ENCODE results near the gene DHRSX.
"Not testable (repeated sequence)": the region's sequence is repeated elsewhere in the genome, so short reads cannot be mapped to it uniquely, and the experiment has no call there.

DHRSX gene

GRCh38 chrX:2330910-2331309 lies 169.9 kb downstream of the DHRSX start:
- no peak for DNase-seq (ENCODE audit: extremely low read depth in 1 of 2, low read depth in 1 of 2)

GRCh38 chrX:2330487-2330886 lies 170.3 kb downstream of the DHRSX start:
- no peak for DNase-seq (ENCODE audit: extremely low read depth in 1 of 2, low read depth in 1 of 2)

GRCh38 chrX:2327423-2327822 lies 173.4 kb downstream of the DHRSX start:
- DNase-seq (ENCODE audit: extremely low read depth in 1 of 2, low read depth in 1 of 2) = no peak

GRCh38 chrX:2325076-2325784 lies 175.5 kb downstream of the DHRSX start:
- DNase-seq (ENCODE audit: extremely low read depth in 1 of 2, low read depth in 1 of 2) = no peak

- no peak for DNase-seq (ENCODE audit: extremely low read depth in 1 of 2, low read depth in 1 of 2)
Measured at GRCh38 chrX:2324151-2324550, 176.6 kb downstream of the DHRSX start.

GRCh38 chrX:2321411-2321810 lies 179.4 kb downstream of the DHRSX start:
- no peak for DNase-seq (ENCODE audit: extremely low read depth in 1 of 2, low read depth in 1 of 2)

GRCh38 chrX:2320580-2321327 lies 180.0 kb downstream of the DHRSX start:
- no peak for DNase-seq (ENCODE audit: extremely low read depth in 1 of 2, low read depth in 1 of 2)

- DNase-seq (ENCODE audit: extremely low read depth in 1 of 2, low read depth in 1 of 2) = no peak
Measured at GRCh38 chrX:2320089-2320488, 180.7 kb downstream of the DHRSX start.

GRCh38 chrX:2318371-2318770 lies 182.4 kb downstream of the DHRSX start:
- no peak for DNase-seq (ENCODE audit: extremely low read depth in 1 of 2, low read depth in 1 of 2)

GRCh38 chrX:2317527-2318055 lies 183.2 kb downstream of the DHRSX start:
- no peak for DNase-seq (ENCODE audit: extremely low read depth in 1 of 2, low read depth in 1 of 2)

- DNase-seq (ENCODE audit: extremely low read depth in 1 of 2, low read depth in 1 of 2) = no peak
Measured at GRCh38 chrX:2316534-2316933, 184.2 kb downstream of the DHRSX start.

GRCh38 chrX:2315434-2315833 lies 185.3 kb downstream of the DHRSX start:
- DNase-seq (ENCODE audit: extremely low read depth in 1 of 2, low read depth in 1 of 2) = no peak

- DNase-seq (ENCODE audit: extremely low read depth in 1 of 2, low read depth in 1 of 2) = no peak
Measured at GRCh38 chrX:2314831-2315365, 185.9 kb downstream of the DHRSX start.

GRCh38 chrX:2313864-2314640 lies 186.7 kb downstream of the DHRSX start:
- no peak for DNase-seq (ENCODE audit: extremely low read depth in 1 of 2, low read depth in 1 of 2)

- not testable (repeated sequence) for DNase-seq (ENCODE audit: extremely low read depth in 1 of 2, low read depth in 1 of 2)
Measured at GRCh38 chrX:2312061-2312591, 188.7 kb downstream of the DHRSX start.

- no peak for DNase-seq (ENCODE audit: extremely low read depth in 1 of 2, low read depth in 1 of 2)
Measured at GRCh38 chrX:2311501-2311900, 189.3 kb downstream of the DHRSX start.

GRCh38 chrX:2301901-2302300 lies 198.9 kb downstream of the DHRSX start:
- no peak for DNase-seq (ENCODE audit: extremely low read depth in 1 of 2, low read depth in 1 of 2)

- no peak for DNase-seq (ENCODE audit: extremely low read depth in 1 of 2, low read depth in 1 of 2)
Measured at GRCh38 chrX:2299871-2300270, 200.9 kb downstream of the DHRSX start.

- DNase-seq (ENCODE audit: extremely low read depth in 1 of 2, low read depth in 1 of 2) = no peak
Measured at GRCh38 chrX:2286731-2287130, 214.0 kb downstream of the DHRSX start.

- no peak for DNase-seq (ENCODE audit: extremely low read depth in 1 of 2, low read depth in 1 of 2)
Measured at GRCh38 chrX:2284601-2285000, 216.2 kb downstream of the DHRSX start.

- DNase-seq (ENCODE audit: extremely low read depth in 1 of 2, low read depth in 1 of 2) = no peak
Measured at GRCh38 chrX:2284133-2284532, 216.6 kb downstream of the DHRSX start.

Data from activated CD8-positive, alpha-beta memory T cell treated with anti-CD3 and anti-CD28 coated beads for 1 hour (primary cell).